ENCODE results near the gene MAPK8IP1.
A peak's percentile ranks its signal among the peaks of the same experiment; 100 is the strongest.
"Not testable (repeated sequence)": the region's sequence is repeated elsewhere in the genome, so short reads cannot be mapped to it uniquely, and the experiment has no call there.

Gene MAPK8IP1

DNA sequence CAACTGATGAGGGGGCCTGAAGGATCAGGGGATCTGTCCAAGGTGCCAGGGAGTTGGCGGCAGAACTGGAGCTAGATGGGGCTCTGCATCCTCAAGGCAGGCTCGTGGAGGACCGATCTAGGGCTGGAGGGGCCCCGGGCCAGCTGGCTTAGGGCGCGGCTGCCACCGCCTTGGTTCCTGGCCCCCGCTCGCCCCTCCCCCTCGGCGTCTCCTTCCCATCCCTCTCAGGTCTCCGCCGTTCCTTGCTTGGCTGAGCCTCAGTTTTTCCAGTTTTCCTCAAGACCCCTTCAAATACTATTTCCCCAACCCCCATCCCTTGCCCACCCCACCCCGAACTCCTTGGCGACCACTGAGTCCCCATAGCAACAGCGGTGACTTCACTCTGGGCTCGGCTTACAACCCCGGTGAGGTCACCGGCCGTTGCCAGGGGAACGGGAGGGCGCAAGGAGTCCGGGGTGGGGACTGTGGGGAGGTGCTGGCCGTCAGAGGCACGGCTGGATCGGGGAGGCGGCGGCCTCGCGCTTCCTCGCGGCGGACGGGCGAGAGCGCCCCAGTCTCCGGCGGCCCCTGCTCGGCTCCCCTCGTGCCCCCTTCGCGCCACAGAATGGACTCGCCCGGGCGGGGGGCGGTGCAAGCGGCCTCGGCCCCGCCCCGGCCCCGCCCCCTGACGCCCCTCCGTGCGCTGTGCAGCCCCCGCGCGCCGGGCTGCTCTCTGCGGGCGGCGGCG lies 14.2 kb downstream of the MAPK8IP1 start:
- TF ChIP-seq GABPA (IDR thresholded peaks at IDR 0.05; ENCODE audit: low read depth) = no peak
- peak; percentile 92 for TF ChIP-seq REST (IDR thresholded peaks at IDR 0.05; ENCODE audit: insufficient replicate concordance, low read depth)
- no peak for TF ChIP-seq SPI1 (IDR thresholded peaks at IDR 0.05; ENCODE audit: borderline replicate concordance, low read depth)
- no peak for TF ChIP-seq CTCF (IDR thresholded peaks at IDR 0.05; ENCODE audit: insufficient read depth, low read length)
- DNase-seq (ENCODE audit: low read depth in 1 of 2, low spot score in 1 of 2) = peak in 1 of 2 experiments; percentile 38
- H3K27ac ChIP-seq (replicated peaks) = no peak overlapping the region
- H3K27me3 ChIP-seq (ENCODE audit: insufficient read depth, poor library complexity, severe bottlenecking) = peaks cover 29% of the 10 kb centered on the region
- H3K4me3 ChIP-seq (replicated peaks; ENCODE audit: insufficient read depth, low read length) = no peak overlapping the region

- peaks cover 29% of the 10 kb centered on the region for H3K27me3 ChIP-seq (ENCODE audit: insufficient read depth, poor library complexity, severe bottlenecking)
- H3K4me3 ChIP-seq (replicated peaks; ENCODE audit: insufficient read depth, low read length); DNase-seq (ENCODE audit: low read depth in 1 of 2, low spot score in 1 of 2): not testable (repeated sequence)
These were observed 14.8 kb downstream of the MAPK8IP1 start for GRCh38 chr11:45900175-45900800.

DNA sequence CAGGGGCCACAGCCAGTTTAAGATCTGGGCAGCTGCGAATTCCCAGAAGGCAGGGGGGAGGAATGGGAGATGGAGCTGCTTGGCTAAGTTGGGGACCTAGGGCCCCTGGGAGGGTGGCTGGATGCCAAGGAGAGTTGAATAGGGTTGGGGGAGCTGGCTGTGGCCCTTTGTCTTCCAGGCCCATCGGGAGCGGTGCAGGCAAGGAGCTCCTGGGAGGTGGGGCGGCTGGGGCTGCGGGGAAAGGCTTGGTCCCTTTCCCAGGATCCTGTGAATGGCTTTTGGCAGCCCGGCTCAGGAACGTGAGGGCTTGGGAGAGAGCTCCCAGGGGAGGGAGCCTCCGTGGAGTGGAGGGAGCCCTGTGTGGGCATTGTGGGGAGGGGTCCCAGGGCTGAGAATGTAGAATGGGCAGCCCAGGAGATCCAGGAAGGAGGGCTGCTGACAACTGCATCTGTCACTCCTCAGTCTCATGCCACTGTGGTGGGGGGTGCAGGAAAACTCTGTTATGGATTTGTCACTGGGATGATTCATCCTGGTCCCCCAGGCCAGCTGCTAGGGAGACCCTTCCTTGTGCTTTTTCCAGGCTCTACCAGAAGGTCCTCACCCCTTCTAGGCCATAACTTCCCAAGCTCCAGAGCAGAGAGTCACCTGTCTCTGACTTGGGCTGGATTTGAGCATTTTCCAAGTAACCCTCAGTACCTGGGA lies 15.6 kb downstream of the MAPK8IP1 start:
- DNase-seq (ENCODE audit: low read depth in 1 of 2, low spot score in 1 of 2) = no peak
- Histone ChIP-seq H3K27me3 (ENCODE audit: insufficient read depth, poor library complexity, severe bottlenecking) (peaks cover 25% of the 10 kb centered on the region), H3K27ac (replicated peaks) (no peak overlapping the region), H3K4me3 (replicated peaks; ENCODE audit: insufficient read depth, low read length) (no peak overlapping the region)
- TF ChIP-seq REST (IDR thresholded peaks at IDR 0.05; ENCODE audit: insufficient replicate concordance, low read depth) = no peak
- TF ChIP-seq GABPA (IDR thresholded peaks at IDR 0.05; ENCODE audit: low read depth) = no peak
- no peak for TF ChIP-seq SPI1 (IDR thresholded peaks at IDR 0.05; ENCODE audit: borderline replicate concordance, low read depth)
- no peak for TF ChIP-seq CTCF (IDR thresholded peaks at IDR 0.05; ENCODE audit: insufficient read depth, low read length)
- TF ChIP-seq POLR2AphosphoS5 (IDR thresholded peaks at IDR 0.05; ENCODE audit: low read depth) = no peak

More at GRCh38 chr11:45900175-45900800, 14.8 kb downstream of the MAPK8IP1 start:
- not testable (repeated sequence) for H3K27ac ChIP-seq (replicated peaks)

- Histone ChIP-seq H3K27ac (replicated peaks) (no peak overlapping the region), H3K27me3 (ENCODE audit: insufficient read depth, poor library complexity, severe bottlenecking) (peaks cover 24% of the 10 kb centered on the region), H3K4me3 (replicated peaks; ENCODE audit: insufficient read depth, low read length) (no peak overlapping the region)
- TF ChIP-seq CTCF (IDR thresholded peaks at IDR 0.05; ENCODE audit: insufficient read depth, low read length) (no peak), SPI1 (IDR thresholded peaks at IDR 0.05; ENCODE audit: borderline replicate concordance, low read depth) (no peak), GABPA (IDR thresholded peaks at IDR 0.05; ENCODE audit: low read depth) (no peak), REST (IDR thresholded peaks at IDR 0.05; ENCODE audit: insufficient replicate concordance, low read depth) (no peak), POLR2AphosphoS5 (IDR thresholded peaks at IDR 0.05; ENCODE audit: low read depth) (no peak)
- no peak for DNase-seq (ENCODE audit: low read depth in 1 of 2, low spot score in 1 of 2)
These were observed 16.2 kb downstream of the MAPK8IP1 start for GRCh38 chr11:45901626-45902025.

All from HL-60 (cell line).